ENCODE results near the gene ENTR1. TPM values are rescaled to one million over a fixed set of nuclear protein-coding genes. Genes with fewer than 3 reads are reported as not detected.

The ENTR1 gene
- polyA plus RNA-seq, 1 donor from 2014 or later = 63.7 TPM

- Histone ChIP-seq H3K9ac (ENCODE audit: low read length) (no peak overlapping the region), H3K36me3 (ENCODE audit: insufficient read depth, low read length) (peaks cover 6% of the 10 kb centered on the region), H2AFZ (ENCODE audit: low read depth, low read length) (no peak overlapping the region), H3K27ac (ENCODE audit: low read length) (no peak overlapping the region), H3K9me2 (ENCODE audit: insufficient read depth, low read length) (no peaks in the 10 kb centered on the region), H3F3A (ENCODE audit: insufficient read depth, low read length, poor library complexity, severe bottlenecking) (no peaks in the 10 kb centered on the region), H4K20me1 (ENCODE audit: insufficient read depth) (no peaks in the 10 kb centered on the region), H3K79me2 (replicated peaks; ENCODE audit: insufficient read depth, low read length) (no peaks in the 10 kb centered on the region), H3K27me3 (ENCODE audit: insufficient read depth, low read depth, low read length) (no peaks in the 10 kb centered on the region), H3K4me2 (ENCODE audit: low read length) (no peak overlapping the region), H3K9me3 (ENCODE audit: low read length) (no peaks in the 10 kb centered on the region), H3K4me3 (ENCODE audit: low read length) (no peak overlapping the region)
- TF ChIP-seq CTCF (IDR thresholded peaks at IDR 0.05; ENCODE audit: poor library complexity, severe bottlenecking) (no peak), EP300 (conservative IDR thresholded peaks at IDR 0.05; ENCODE audit: poor library complexity, severe bottlenecking) (no peak)
These were observed 33.7 kb upstream of the ENTR1 start for GRCh38 chr9:136444102-136444501.

GRCh38 chr9:136443687-136444086 lies 33.3 kb upstream of the ENTR1 start:
- Histone ChIP-seq H4K20me1 (ENCODE audit: insufficient read depth) (no peaks in the 10 kb centered on the region), H3K9me2 (ENCODE audit: insufficient read depth, low read length) (no peaks in the 10 kb centered on the region), H3K27ac (ENCODE audit: low read length) (no peak overlapping the region), H3K27me3 (ENCODE audit: insufficient read depth, low read depth, low read length) (no peaks in the 10 kb centered on the region), H2AFZ (ENCODE audit: low read depth, low read length) (no peak overlapping the region), H3K9me3 (ENCODE audit: low read length) (no peaks in the 10 kb centered on the region), H3K36me3 (ENCODE audit: insufficient read depth, low read length) (peaks cover 6% of the 10 kb centered on the region), H3K9ac (ENCODE audit: low read length) (no peak overlapping the region), H3K79me2 (replicated peaks; ENCODE audit: insufficient read depth, low read length) (peaks cover 4% of the 10 kb centered on the region), H3K4me2 (ENCODE audit: low read length) (no peak overlapping the region), H3F3A (ENCODE audit: insufficient read depth, low read length, poor library complexity, severe bottlenecking) (no peaks in the 10 kb centered on the region), H3K4me3 (ENCODE audit: low read length) (no peak overlapping the region)
- TF ChIP-seq RAD21 (conservative IDR thresholded peaks at IDR 0.05) = no peak
- TF ChIP-seq SMC3 (conservative IDR thresholded peaks at IDR 0.05; ENCODE audit: poor library complexity) = no peak
- no peak for TF ChIP-seq EZH2 (IDR thresholded peaks at IDR 0.05; ENCODE audit: borderline replicate concordance, insufficient read depth, low read length, poor library complexity, severe bottlenecking)
- TF ChIP-seq MXI1 (conservative IDR thresholded peaks at IDR 0.05; ENCODE audit: poor library complexity, severe bottlenecking) = no peak
- TF ChIP-seq TAF1 (IDR thresholded peaks at IDR 0.05; ENCODE audit: low read depth) = no peak

- H4K20me1 ChIP-seq (ENCODE audit: insufficient read depth) = no peaks in the 10 kb centered on the region
- H3K9me3 ChIP-seq (ENCODE audit: low read length) = no peaks in the 10 kb centered on the region
- H3K4me3 ChIP-seq (ENCODE audit: low read length) = no peak overlapping the region
- peaks cover 10% of the 10 kb centered on the region for H3K79me2 ChIP-seq (replicated peaks; ENCODE audit: insufficient read depth, low read length)
- H3K27me3 ChIP-seq (ENCODE audit: insufficient read depth, low read depth, low read length) = no peaks in the 10 kb centered on the region
- TF ChIP-seq MXI1 (conservative IDR thresholded peaks at IDR 0.05; ENCODE audit: poor library complexity, severe bottlenecking) (no peak), TAF1 (IDR thresholded peaks at IDR 0.05; ENCODE audit: low read depth) (no peak), POLR2AphosphoS5 (IDR thresholded peaks at IDR 0.05) (no peak), RAD21 (conservative IDR thresholded peaks at IDR 0.05) (no peak), EP300 (conservative IDR thresholded peaks at IDR 0.05; ENCODE audit: poor library complexity, severe bottlenecking) (no peak), REST (IDR thresholded peaks at IDR 0.05; ENCODE audit: borderline replicate concordance) (no peak), EZH2 (IDR thresholded peaks at IDR 0.05; ENCODE audit: borderline replicate concordance, insufficient read depth, low read length, poor library complexity, severe bottlenecking) (no peak)
- no peaks in the 10 kb centered on the region for H3F3A ChIP-seq (ENCODE audit: insufficient read depth, low read length, poor library complexity, severe bottlenecking)
- no peak overlapping the region for H3K27ac ChIP-seq (ENCODE audit: low read length)
- H3K4me2 ChIP-seq (ENCODE audit: low read length) = no peak overlapping the region
- no peak overlapping the region for H3K9ac ChIP-seq (ENCODE audit: low read length)
- H3K9me2 ChIP-seq (ENCODE audit: insufficient read depth, low read length) = no peaks in the 10 kb centered on the region
- peaks cover 6% of the 10 kb centered on the region for H3K36me3 ChIP-seq (ENCODE audit: insufficient read depth, low read length)
- no peak overlapping the region for H2AFZ ChIP-seq (ENCODE audit: low read depth, low read length)
These were observed 32.7 kb upstream of the ENTR1 start for GRCh38 chr9:136443087-136443486.

Data from neural cell (in vitro differentiated cells).